Large intestine (tissue), 3 donors: ENCODE results near the gene AP1M1. TPM values are rescaled to one million over a fixed set of nuclear protein-coding genes. Genes with fewer than 3 reads are reported as not detected.

Source experiments
- DNase-seq, 2 donors: peaks; one replicate each; pipeline versions ENCODE4 v3.0.0 to v3.0.0-alpha.2; 2013
- H3K27ac ChIP-seq: one replicate; pipeline ENCODE4 v1.5.1; 2013; ENCODE audit warnings: low read length
- H3K27me3 ChIP-seq: 2 replicates; pipeline ENCODE4 v1.6.1; 2013; ENCODE audit warnings: low read length; ENCODE audit not compliant: control insufficient read depth, insufficient read depth
- H3K36me3 ChIP-seq: 2 replicates; pipeline ENCODE4 v1.6.1; 2013; ENCODE audit warnings: low read length; ENCODE audit not compliant: control insufficient read depth, insufficient read depth
- H3K4me1 ChIP-seq: one replicate; pipeline ENCODE4 v1.6.1; 2013; ENCODE audit warnings: low read length; ENCODE audit not compliant: control insufficient read depth, insufficient read depth
- H3K4me3 ChIP-seq: one replicate; pipeline ENCODE4 v1.5.1; 2013; ENCODE audit warnings: low read length
- H3K9me3 ChIP-seq: one replicate; pipeline ENCODE4 v1.6.1; 2013; ENCODE audit warnings: mild to moderate bottlenecking, low read depth, low read length, moderate library complexity; ENCODE audit not compliant: control insufficient read depth
- WGBS: methylation state at CpG from one replicate; pipeline ENCODE4 v1.1.5; 2013; ENCODE audit warnings: low lambda C conversion rate; ENCODE audit not compliant: insufficient coverage; 5-methylcytosine and 5-hydroxymethylcytosine counted together
- polyA plus RNA-seq: library from polyadenylated mRNA; unstranded; fragments of 120-200 nt; gene quantifications from one replicate; pipeline ENCODE4 v1.2.1, GENCODE V29; 2013

Gene AP1M1
- polyA plus RNA-seq, 1 donor, result 32.8 TPM

GRCh38 chr19:16222806-16223205 is 25.1 kb downstream of the AP1M1 start:
- WGBS, result 100% methylated on average over 1 of the region's 3 CpGs
- Histone ChIP-seq H3K27ac (no peak overlapping the region), H3K4me3 (no peak overlapping the region), H3K4me1 (no peaks in the 10 kb centered on the region), H3K9me3 (peaks cover 19% of the 10 kb centered on the region), H3K27me3 (no peaks in the 10 kb centered on the region), H3K36me3 (peaks cover 75% of the 10 kb centered on the region)
- DNase-seq, result no peak

GRCh38 chr19:16223746-16224145 is 26.0 kb downstream of the AP1M1 start:
- WGBS, result no CpG with 5 or more reads among the region's 15 CpGs
- H3K4me3 ChIP-seq, result no peak overlapping the region
- peaks cover 19% of the 10 kb centered on the region for H3K9me3 ChIP-seq
- DNase-seq, result no peak
- no peak overlapping the region for H3K27ac ChIP-seq
- no peaks in the 10 kb centered on the region for H3K27me3 ChIP-seq
- H3K36me3 ChIP-seq, result peaks cover 76% of the 10 kb centered on the region
- no peaks in the 10 kb centered on the region for H3K4me1 ChIP-seq

DNA sequence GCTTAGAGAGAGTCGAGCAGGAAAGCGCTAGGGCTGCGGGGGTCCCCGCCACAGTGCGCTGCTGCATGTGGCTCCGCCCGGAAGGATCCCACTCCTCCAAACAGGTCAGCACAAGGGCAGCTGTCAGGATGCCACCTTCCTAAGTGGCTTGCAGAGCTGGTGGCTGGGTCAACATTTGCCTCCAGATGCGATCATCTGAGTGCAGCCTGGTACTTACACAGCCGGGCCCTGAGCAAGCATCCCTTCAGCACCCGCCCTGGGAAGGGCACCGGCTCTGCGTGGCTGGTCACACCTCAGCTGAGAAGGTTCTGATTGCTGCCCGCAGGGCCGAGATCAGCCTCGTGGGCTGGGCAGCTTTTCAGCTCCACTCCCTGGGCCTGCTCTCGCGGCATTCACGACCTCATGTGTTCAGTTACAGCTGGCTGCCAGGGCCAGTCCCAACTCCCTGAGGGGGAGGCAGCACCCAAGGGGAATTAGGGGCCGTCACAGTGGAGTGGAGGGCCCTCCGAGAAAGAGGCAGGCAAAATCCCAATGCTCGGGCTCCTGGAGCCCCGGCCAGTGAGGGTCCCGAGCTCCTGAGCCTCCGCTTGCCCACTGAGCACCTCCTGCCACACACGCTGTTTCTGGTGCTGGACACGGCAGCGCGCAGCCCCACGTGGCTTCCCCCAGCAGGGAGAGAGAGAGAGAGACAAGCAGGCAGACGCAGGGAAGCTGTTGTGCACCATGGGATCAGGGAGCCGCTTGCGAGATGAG is 26.8 kb downstream of the AP1M1 start:
- WGBS, result no CpG with 5 or more reads among the region's 32 CpGs
- no peaks in the 10 kb centered on the region for H3K27me3 ChIP-seq
- no peak for DNase-seq
- peaks cover 19% of the 10 kb centered on the region for H3K9me3 ChIP-seq
- no peaks in the 10 kb centered on the region for H3K4me1 ChIP-seq
- H3K36me3 ChIP-seq, result peaks cover 83% of the 10 kb centered on the region
- H3K27ac ChIP-seq, result no peak overlapping the region
- no peak overlapping the region for H3K4me3 ChIP-seq

DNA sequence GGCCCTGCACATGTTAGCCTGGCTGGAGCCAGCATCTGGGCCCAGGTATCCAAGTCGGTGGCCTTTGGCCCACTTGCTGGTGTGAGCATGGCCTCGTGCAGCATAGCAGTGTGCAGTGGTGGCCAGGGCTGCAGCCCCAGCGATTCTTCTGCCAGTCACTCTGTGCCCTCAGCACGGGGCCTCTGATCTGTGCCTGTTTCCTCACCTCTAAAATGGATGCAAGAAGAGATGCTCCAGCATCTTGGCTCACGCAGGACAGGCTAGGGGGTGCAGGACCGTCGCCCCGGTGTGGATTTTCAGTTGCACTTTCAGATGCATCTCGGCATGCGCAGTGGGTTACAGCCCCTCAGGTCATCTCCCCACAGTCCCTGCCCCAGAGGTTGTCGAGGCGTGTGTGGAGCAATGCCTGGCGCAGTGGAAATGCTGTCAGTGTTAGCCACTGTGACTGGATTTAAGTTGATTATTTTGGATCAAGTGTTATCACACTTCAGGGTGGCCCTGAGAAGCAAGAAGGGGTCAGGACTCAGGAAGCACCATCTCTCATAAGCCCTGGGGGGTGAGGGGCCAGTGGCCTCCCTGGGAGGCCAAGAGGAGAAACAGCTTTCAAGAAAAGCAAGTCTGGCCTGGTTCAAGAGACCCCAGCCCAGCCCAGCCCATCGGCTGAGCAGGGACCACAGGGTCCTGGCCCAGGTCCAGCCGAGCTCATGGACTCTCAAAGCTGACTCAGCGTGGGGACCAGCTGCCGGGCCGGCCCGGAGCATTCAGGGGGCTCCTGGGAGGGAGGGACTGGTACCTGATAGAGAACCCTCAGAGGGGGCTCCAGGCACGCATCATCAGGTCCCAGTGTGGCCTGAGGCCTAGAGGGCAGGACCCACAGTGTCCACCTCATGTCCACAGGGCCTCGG is 27.8 kb downstream of the AP1M1 start:
- Histone ChIP-seq H3K27ac (no peak overlapping the region), H3K4me1 (no peaks in the 10 kb centered on the region), H3K27me3 (no peaks in the 10 kb centered on the region), H3K9me3 (peaks cover 11% of the 10 kb centered on the region), H3K4me3 (no peak overlapping the region), H3K36me3 (peaks cover 84% of the 10 kb centered on the region)
- no CpG with 5 or more reads among the region's 21 CpGs for WGBS
- no peak for DNase-seq

DNA sequence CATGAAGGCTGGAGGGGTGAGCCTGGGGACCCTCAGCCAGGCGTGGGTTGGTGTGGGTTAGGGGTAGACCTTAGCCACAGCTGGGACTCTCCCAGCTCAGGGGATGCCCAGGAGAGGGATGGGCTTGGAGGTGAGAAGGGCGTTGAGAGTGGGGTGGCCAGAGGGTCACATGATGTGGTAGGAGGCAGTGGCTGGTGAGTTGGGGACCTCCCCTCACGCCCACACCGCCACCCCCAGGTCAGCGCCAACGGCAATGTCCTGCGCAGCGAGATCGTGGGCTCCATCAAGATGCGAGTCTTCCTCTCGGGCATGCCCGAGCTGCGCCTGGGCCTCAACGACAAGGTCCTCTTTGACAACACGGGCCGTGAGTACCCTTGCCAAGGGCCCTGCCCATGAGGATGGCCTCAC is 28.5 kb downstream of the AP1M1 start:
- Histone ChIP-seq H3K27ac (no peak overlapping the region), H3K4me3 (no peak overlapping the region), H3K36me3 (peaks cover 82% of the 10 kb centered on the region), H3K27me3 (no peaks in the 10 kb centered on the region), H3K9me3 (peaks cover 7% of the 10 kb centered on the region), H3K4me1 (no peaks in the 10 kb centered on the region)
- no CpG with 5 or more reads among the region's 16 CpGs for WGBS
- no peak for DNase-seq

DNA sequence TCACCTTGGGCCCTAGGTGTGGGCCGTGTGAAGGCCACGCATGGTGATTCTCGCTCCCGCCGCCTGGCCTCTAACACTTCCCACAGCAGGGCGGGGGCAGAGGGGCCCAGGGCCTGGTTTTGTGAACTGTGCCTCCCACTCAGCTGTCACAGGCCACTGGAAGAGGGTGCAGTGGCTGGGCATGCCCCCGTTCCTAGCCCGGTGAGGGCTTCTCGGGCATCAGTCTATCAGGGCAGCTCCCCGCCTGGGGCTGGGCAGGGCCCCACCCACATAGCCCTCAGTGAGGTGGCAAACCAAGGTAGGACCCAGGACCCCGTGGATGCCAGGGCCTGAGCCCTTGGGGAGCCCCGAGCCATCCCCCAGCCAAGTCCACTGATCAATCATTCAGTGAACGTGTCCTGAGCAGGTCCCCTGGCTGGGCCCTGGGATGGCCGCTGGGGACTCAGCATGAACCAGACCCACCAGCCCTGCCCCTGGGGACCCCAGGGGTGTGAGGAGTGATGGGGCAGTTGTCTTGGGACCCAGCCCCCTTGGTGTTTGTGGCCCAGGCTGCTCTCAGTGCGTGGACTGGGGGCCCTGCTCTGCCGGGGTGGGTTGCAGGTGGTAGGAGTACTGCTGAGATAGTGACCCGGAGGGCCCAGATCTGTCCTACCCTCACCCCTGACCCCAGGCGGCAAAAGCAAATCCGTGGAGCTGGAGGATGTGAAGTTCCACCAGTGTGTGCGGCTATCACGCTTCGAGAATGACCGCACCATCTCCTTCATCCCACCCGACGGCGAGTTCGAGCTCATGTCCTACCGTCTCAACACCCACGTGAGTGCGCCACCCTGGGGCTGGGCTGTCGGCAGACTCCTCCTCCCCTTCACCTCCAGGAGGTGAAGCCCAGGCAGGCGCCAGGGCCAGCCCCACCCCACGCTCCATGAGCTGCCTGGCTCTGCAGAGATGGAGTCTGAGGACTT is 29.4 kb downstream of the AP1M1 start:
- Histone ChIP-seq H3K4me3 (no peak overlapping the region), H3K27ac (no peak overlapping the region), H3K36me3 (peaks cover 84% of the 10 kb centered on the region), H3K4me1 (no peaks in the 10 kb centered on the region), H3K27me3 (no peaks in the 10 kb centered on the region), H3K9me3 (no peaks in the 10 kb centered on the region)
- DNase-seq, result no peak
- WGBS, result no CpG with 5 or more reads among the region's 33 CpGs

GRCh38 chr19:16227837-16228636 is 30.3 kb downstream of the AP1M1 start:
- no peaks in the 10 kb centered on the region for H3K9me3 ChIP-seq
- peaks cover 84% of the 10 kb centered on the region for H3K36me3 ChIP-seq
- no peaks in the 10 kb centered on the region for H3K4me1 ChIP-seq
- H3K4me3 ChIP-seq, result no peak overlapping the region
- DNase-seq, result no peak
- no CpG with 5 or more reads among the region's 21 CpGs for WGBS
- H3K27me3 ChIP-seq, result no peaks in the 10 kb centered on the region
- H3K27ac ChIP-seq, result no peak overlapping the region

- WGBS, result no CpG with 5 or more reads among the region's 21 CpGs
- Histone ChIP-seq H3K27ac (no peak overlapping the region), H3K4me3 (no peak overlapping the region), H3K36me3 (peaks cover 84% of the 10 kb centered on the region), H3K4me1 (no peaks in the 10 kb centered on the region), H3K27me3 (no peaks in the 10 kb centered on the region), H3K9me3 (no peaks in the 10 kb centered on the region)
- no peak for DNase-seq
These were observed 31.1 kb downstream of the AP1M1 start for GRCh38 chr19:16228637-16229321.

DNA sequence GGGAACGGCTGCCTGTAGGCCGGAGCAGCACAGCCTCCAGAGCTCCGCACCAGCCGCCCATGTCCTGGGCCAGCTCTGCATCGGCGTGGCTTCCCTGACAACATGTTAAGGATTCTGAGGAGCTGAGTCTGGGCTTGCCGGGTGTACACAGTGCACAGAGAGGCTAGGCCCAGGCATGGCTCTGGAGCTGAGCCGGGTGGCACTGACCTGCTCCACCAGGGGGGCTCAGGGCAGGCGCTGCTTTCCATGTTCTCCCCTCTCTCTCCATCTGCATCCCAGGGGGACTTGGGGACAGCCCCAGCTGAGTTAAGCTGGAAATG is 31.6 kb downstream of the AP1M1 start:
- no peak overlapping the region for H3K4me3 ChIP-seq
- H3K27me3 ChIP-seq, result no peaks in the 10 kb centered on the region
- DNase-seq, result no peak
- peaks cover 84% of the 10 kb centered on the region for H3K36me3 ChIP-seq
- no peaks in the 10 kb centered on the region for H3K9me3 ChIP-seq
- no peak overlapping the region for H3K27ac ChIP-seq
- no CpG with 5 or more reads among the region's 9 CpGs for WGBS
- H3K4me1 ChIP-seq, result no peaks in the 10 kb centered on the region
